Caco-2 (cell line): ENCODE data around the gene PLCH1. TPM values are rescaled to one million over a fixed set of nuclear protein-coding genes. Genes with fewer than 3 reads are reported as not detected.

Source experiments
- BruUV-seq: library from RNA; stranded (reverse); fragments of 400-500 nt; replicated peaks from 2 replicates; lab custom pipeline; 2021; lab: Mats Ljungman, UMichigan
- CTCF ChIA-PET: fragments of 300-600 bp; sonication (Branson Sonifier 250); formaldehyde crosslinking; loops from one replicate; lab custom pipeline; 2022; ENCODE audit warnings: antibody characterized with exemption; lab: Charles Lee
- POLR2A ChIA-PET: fragments of 300-600 bp; sonication (Branson Sonifier 250); formaldehyde crosslinking; loops from one replicate; lab custom pipeline; 2022; ENCODE audit warnings: antibody characterized with exemption; lab: Charles Lee
- DNase-seq, 2 experiments: peaks; one replicate each; pipeline versions ENCODE4 v3.0.0 to v3.0.0-alpha.2; 2020 to 2022
- H3K27me3 ChIP-seq: replicated peaks from 2 replicates; pipeline ENCODE4 v1.6.0; 2011; ENCODE audit warnings: low read length; ENCODE audit not compliant: control insufficient read depth, insufficient read depth
- H3K36me3 ChIP-seq: 2 replicates; pipeline ENCODE4 v1.5.1; 2011; ENCODE audit warnings: low read length; ENCODE audit not compliant: control insufficient read depth, insufficient read depth
- H3K4me1 ChIP-seq: fragments of 250-450 bp; sonication (Bioruptor Pico); 2 replicates; pipeline ENCODE4 v1.5.1; 2020; ENCODE audit warnings: mild to moderate bottlenecking
- H3K4me3 ChIP-seq: 2 replicates; pipeline ENCODE4 v1.5.1; 2011; ENCODE audit warnings: low read depth, mild to moderate bottlenecking, control low read depth, low read length
- H3K9me3 ChIP-seq: fragments of 250-450 bp; sonication (Bioruptor Pico); 2 replicates; pipeline ENCODE4 v1.5.1; 2020; ENCODE audit warnings: mild to moderate bottlenecking, moderate library complexity
- H3K27ac Mint-ChIP-seq: one replicate; pipeline ENCODE4 v1.8.0; 2022; ENCODE audit warnings: mixed read lengths; ENCODE audit not compliant: unreplicated experiment
- H3K27me3 Mint-ChIP-seq: one replicate; pipeline ENCODE4 v1.8.0; 2022; ENCODE audit warnings: mixed read lengths; ENCODE audit not compliant: insufficient read depth, unreplicated experiment
- H3K36me3 Mint-ChIP-seq: one replicate; pipeline ENCODE4 v1.8.0; 2022; ENCODE audit warnings: mild to moderate bottlenecking, mixed read lengths; ENCODE audit not compliant: insufficient read depth, unreplicated experiment
- H3K4me1 Mint-ChIP-seq: one replicate; pipeline ENCODE4 v1.8.0; 2022; ENCODE audit warnings: low read depth, mixed read lengths; ENCODE audit not compliant: unreplicated experiment
- H3K4me3 Mint-ChIP-seq: one replicate; pipeline ENCODE4 v1.8.0; 2022; ENCODE audit warnings: mild to moderate bottlenecking, moderate library complexity, mixed read lengths; ENCODE audit not compliant: unreplicated experiment
- H3K9me3 Mint-ChIP-seq: one replicate; pipeline ENCODE4 v1.8.0; 2022; ENCODE audit warnings: mixed read lengths; ENCODE audit not compliant: unreplicated experiment
- CTCF ChIP-seq, 2 experiments: fragments of 200-600 bp in 1 of 2; IDR thresholded peaks; 1 replicate in 1 of 2; 2 replicates in 1 of 2; pipeline versions ENCODE4 v1.5.1 to v1.8.0; 2011 to 2022; ENCODE audit warnings: antibody characterized with exemption in 1 of 2, control low read depth in 1 of 2, inconsistent platforms in 1 of 2, low read depth in 1 of 2, low read length in 1 of 2, mild to moderate bottlenecking in 1 of 2, moderate library complexity in 1 of 2; ENCODE audit not compliant: insufficient read depth in 1 of 2, severe bottlenecking in 1 of 2, unreplicated experiment in 1 of 2
- intact Hi-C: fragments of 100-400 bp; cut with micrococcal nuclease; formaldehyde crosslinking; loops from one replicate; pipeline ENCODE4 v1.10.0; 2022; ENCODE audit not compliant: unreplicated experiment
- total RNA-seq: library from RNA; stranded (reverse); gene quantifications from 2 replicates; pipeline ENCODE4 v1.2.3, GENCODE V29; 2022

The PLCH1 gene
- total RNA-seq, 1 experiment from 2014 or later, result 3.1 TPM

GRCh38 chr3:155651489-155652218, 93.2 kb downstream of the PLCH1 start:
- Histone ChIP-seq H3K4me1 (no peaks in the 10 kb centered on the region), H3K36me3 (no peaks in the 10 kb centered on the region), H3K4me3 (no peak overlapping the region), H3K9me3 (no peaks in the 10 kb centered on the region), H3K27me3 (no peaks in the 10 kb centered on the region)
- H3K36me3 Mint-ChIP-seq, result no peaks in the 10 kb centered on the region
- ChIA-PET POLR2A (no interaction called here), CTCF (no interaction called here)
- no peaks in the 10 kb centered on the region for H3K27me3 Mint-ChIP-seq
- H3K4me3 Mint-ChIP-seq, result no peak overlapping the region
- no peaks in the 10 kb centered on the region for H3K4me1 Mint-ChIP-seq
- TF ChIP-seq CTCF (IDR thresholded peaks at IDR 0.05; ENCODE audit: insufficient read depth in 1 of 2, low read depth in 1 of 2, low read length in 1 of 2, severe bottlenecking in 1 of 2, unreplicated experiment in 1 of 2), result no peak
- intact Hi-C loops, result no loop called here
- no peak overlapping the region for H3K27ac Mint-ChIP-seq
- no peak for DNase-seq
- no TSS peak for BruUV-seq
- H3K9me3 Mint-ChIP-seq, result no peaks in the 10 kb centered on the region

GRCh38 chr3:155648013-155648591, 96.8 kb downstream of the PLCH1 start:
- 0 out of 2 replicates have a peak, but pooled peaks cover 5% of the 10 kb centered on the region for H3K4me1 ChIP-seq
- Mint-ChIP-seq H3K27ac (no peak overlapping the region), H3K27me3 (no peaks in the 10 kb centered on the region), H3K36me3 (no peaks in the 10 kb centered on the region), H3K9me3 (no peaks in the 10 kb centered on the region), H3K4me1 (no peaks in the 10 kb centered on the region), H3K4me3 (no peak overlapping the region)
- no peaks in the 10 kb centered on the region for H3K9me3 ChIP-seq
- no peak for DNase-seq
- ChIA-PET CTCF (no interaction called here), POLR2A (no interaction called here)
- no TSS peak for BruUV-seq
- no peaks in the 10 kb centered on the region for H3K36me3 ChIP-seq
- H3K4me3 ChIP-seq, result no peak overlapping the region
- H3K27me3 ChIP-seq, result no peaks in the 10 kb centered on the region
- intact Hi-C loops, result no loop called here
- TF ChIP-seq CTCF (IDR thresholded peaks at IDR 0.05; ENCODE audit: insufficient read depth in 1 of 2, low read depth in 1 of 2, low read length in 1 of 2, severe bottlenecking in 1 of 2, unreplicated experiment in 1 of 2), result no peak

GRCh38 chr3:155647206-155647605, 97.7 kb downstream of the PLCH1 start:
- no peak overlapping the region for H3K4me3 ChIP-seq
- H3K27me3 ChIP-seq, result no peaks in the 10 kb centered on the region
- H3K9me3 Mint-ChIP-seq, result no peaks in the 10 kb centered on the region
- intact Hi-C loops, result no loop called here
- no peaks in the 10 kb centered on the region for H3K27me3 Mint-ChIP-seq
- POLR2A ChIA-PET, result no interaction called here
- no peaks in the 10 kb centered on the region for H3K9me3 ChIP-seq
- H3K4me1 ChIP-seq, result 0 out of 2 replicates have a peak, but pooled peaks cover 5% of the 10 kb centered on the region
- H3K36me3 Mint-ChIP-seq, result no peaks in the 10 kb centered on the region
- no peaks in the 10 kb centered on the region for H3K36me3 ChIP-seq
- H3K27ac Mint-ChIP-seq, result no peak overlapping the region
- DNase-seq, result no peak
- no peak overlapping the region for H3K4me3 Mint-ChIP-seq
- CTCF ChIA-PET, result no interaction called here
- BruUV-seq, result no TSS peak
- H3K4me1 Mint-ChIP-seq, result no peaks in the 10 kb centered on the region
- no peak for TF ChIP-seq CTCF (IDR thresholded peaks at IDR 0.05; ENCODE audit: insufficient read depth in 1 of 2, low read depth in 1 of 2, low read length in 1 of 2, severe bottlenecking in 1 of 2, unreplicated experiment in 1 of 2)
